K562 (cell line): ENCODE measurements around the gene NTSR1. TPM values are rescaled to one million over a fixed set of nuclear protein-coding genes. Genes with fewer than 3 reads are reported as not detected.

Experiments
- ATAC-seq: fragments of 200-7000 bp; cut with Tn5 transposase; 3 replicates; pipeline ENCODE4 v1.9.1; 2020; ENCODE audit warnings: moderate library complexity
- BruUV-seq: library from RNA; stranded (reverse); fragments of 400-500 nt; replicated peaks from 2 replicates; lab custom pipeline; 2021; lab: Mats Ljungman, UMichigan
- CTCF ChIA-PET: fragments of 300-600 bp; formaldehyde crosslinking; extraction: SDS; loops from one replicate; lab custom pipeline; 2021; ENCODE audit warnings: low intra/inter-chr PET ratio; lab: Yijun Ruan, JAX
- POLR2A ChIA-PET: fragments of 300-600, 350-650 bp; sonication (Branson Sonifier 250); formaldehyde crosslinking; extraction: SDS; loops from one replicate; lab custom pipeline; 2021; ENCODE audit warnings: antibody characterized with exemption, inconsistent platforms; lab: Yijun Ruan, JAX
- DNase-seq, 4 experiments: peaks; one replicate each; pipeline versions ENCODE4 v3.0.0 to v3.0.0-alpha.2; 2011 to 2018; ENCODE audit warnings: low spot score in 3 of 4, mixed read lengths in 3 of 4; ENCODE audit errors: extremely low read depth in 1 of 4
- FAIRE-seq: peaks from 2 replicates; lab custom pipeline; 2011; peaks lifted over from hg19 to GRCh38; lab: Jason Lieb, UNC
- H2AFZ ChIP-seq: 2 replicates; pipeline ENCODE4 v1.6.0; 2011; ENCODE audit warnings: low read depth, low read length, control low read depth, inconsistent platforms
- H3K27ac ChIP-seq: fragments of 200-600 bp; 3 replicates; pipeline ENCODE4 v1.8.0; 2011; ENCODE audit warnings: low read depth, mild to moderate bottlenecking, control low read depth, inconsistent platforms, low read length, moderate library complexity, mixed read lengths; ENCODE audit errors: extremely low read depth
- H3K27me3 ChIP-seq, 2 experiments: fragments of 300-600 bp in 1 of 2; 2 replicates in 1 of 2; 3 replicates in 1 of 2; pipeline versions ENCODE4 v1.6.0 to v1.8.0; 2011; ENCODE audit warnings: inconsistent platforms in 2 of 2, low read length in 2 of 2, mild to moderate bottlenecking in 1 of 2, mixed read lengths in 1 of 2, moderate library complexity in 1 of 2; ENCODE audit not compliant: control insufficient read depth in 2 of 2, insufficient read depth in 2 of 2
- H3K36me3 ChIP-seq: fragments of 300-600 bp; 3 replicates; pipeline ENCODE4 v1.8.0; 2011; ENCODE audit warnings: mild to moderate bottlenecking, low read length, inconsistent platforms; ENCODE audit not compliant: control insufficient read depth, insufficient read depth
- H3K4me1 ChIP-seq, 2 experiments: fragments of 200-600 bp in 1 of 2; replicated peaks in 1 of 2; 2 replicates in 1 of 2; 3 replicates in 1 of 2; pipeline versions ENCODE4 v1.5.1 to v1.8.0; 2011; ENCODE audit warnings: inconsistent platforms in 2 of 2, low read length in 2 of 2, mild to moderate bottlenecking in 1 of 2, mixed read lengths in 1 of 2, moderate library complexity in 1 of 2; ENCODE audit not compliant: control insufficient read depth in 2 of 2, insufficient read depth in 2 of 2
- H3K4me2 ChIP-seq: 2 replicates; pipeline ENCODE4 v1.6.1; 2011; ENCODE audit warnings: low read length, control low read depth, inconsistent platforms, mixed read lengths; ENCODE audit not compliant: insufficient read depth
- H3K4me3 ChIP-seq: fragments of 200-600 bp; sonication (generic), shearing (Covaris generic); 2 replicates; pipeline ENCODE4 v1.5.1; 2016; ENCODE audit warnings: control low read depth, inconsistent platforms
- H3K79me2 ChIP-seq: fragments of 200-600 bp; 3 replicates; pipeline ENCODE4 v1.8.0; 2011; ENCODE audit warnings: low read length, inconsistent platforms; ENCODE audit not compliant: control insufficient read depth, insufficient read depth
- H3K9ac ChIP-seq, 2 experiments: 2 replicates each; pipeline versions ENCODE4 v1.6.0 to v1.6.1; 2011; ENCODE audit warnings: low read depth in 2 of 2, low read length in 2 of 2, control low read depth in 1 of 2, inconsistent platforms in 1 of 2, mild to moderate bottlenecking in 1 of 2, mixed read lengths in 1 of 2; ENCODE audit not compliant: insufficient read depth in 1 of 2
- H3K9me1 ChIP-seq: one replicate; pipeline ENCODE4 v1.6.0; 2011; ENCODE audit warnings: inconsistent platforms, mild to moderate bottlenecking, low read length, moderate library complexity; ENCODE audit not compliant: control insufficient read depth, insufficient read depth
- H3K9me3 ChIP-seq: replicated peaks from 2 replicates; pipeline ENCODE4 v1.5.1; 2011; ENCODE audit warnings: low read depth, low read length, inconsistent platforms; ENCODE audit not compliant: control insufficient read depth, insufficient read depth
- H4K20me1 ChIP-seq: replicated peaks from 2 replicates; pipeline ENCODE4 v1.6.1; 2011; ENCODE audit warnings: low read length, inconsistent platforms, mixed read lengths; ENCODE audit not compliant: control insufficient read depth, insufficient read depth
- EP300 ChIP-seq: IDR thresholded peaks from 2 replicates; pipeline ENCODE4 v1.6.1; 2012; ENCODE audit warnings: low read length, improper control_type of control experiment
- GATA2 ChIP-seq: sonication (generic); formaldehyde crosslinking; IDR thresholded peaks from 2 replicates; pipeline ENCODE4 v1.4.0; 2020; ENCODE audit warnings: mild to moderate bottlenecking, missing genetic modification reagents
- GATAD2B ChIP-seq: fragments of 450-650 bp; IDR thresholded peaks from 2 replicates; pipeline ENCODE4 v1.6.1; 2017; ENCODE audit warnings: mild to moderate bottlenecking, borderline replicate concordance
- HMG20A ChIP-seq: fragments of 450-650 bp; formaldehyde crosslinking; conservative IDR thresholded peaks from 2 replicates; pipeline ENCODE4 v1.4.0; 2020; ENCODE audit warnings: mild to moderate bottlenecking, mixed read lengths
- NR3C1 ChIP-seq: sonication (generic); formaldehyde crosslinking; IDR thresholded peaks from 2 replicates; pipeline ENCODE4 v1.8.1; 2022; ENCODE audit warnings: missing genetic modification reagents
- TBL1XR1 ChIP-seq, 2 experiments: IDR thresholded peaks; 2 replicates each; pipeline ENCODE4 v1.6.1; 2012; ENCODE audit warnings: improper control_type of control experiment in 2 of 2, low read length in 2 of 2, mild to moderate bottlenecking in 1 of 2
- ZNF253 ChIP-seq: fragments of 250-450 bp; sonication (Bioruptor Pico); conservative IDR thresholded peaks from 2 replicates; pipeline ENCODE4 v1.6.1; 2021; ENCODE audit warnings: mild to moderate bottlenecking
- ZNF444 ChIP-seq: fragments of 250-450 bp; sonication (Bioruptor Pico); IDR thresholded peaks from 2 replicates; pipeline ENCODE4 v1.4.0; 2020; ENCODE audit warnings: mild to moderate bottlenecking, moderate library complexity
- ZNF695 ChIP-seq: fragments of 450-650 bp; formaldehyde crosslinking; IDR thresholded peaks from 2 replicates; pipeline ENCODE4 v1.4.0; 2020; ENCODE audit warnings: mild to moderate bottlenecking, moderate library complexity
- whole genome bisulfite sequencing: fragments of 100-300 bp; shearing (Covaris generic); methylation state at CpG from one replicate; pipeline ENCODE4 v1.1.6; 2016; ENCODE audit warnings: low coverage, mixed read lengths; ENCODE audit not compliant: insufficient coverage; ENCODE audit errors: missing lambda C conversion rate; 5-methylcytosine and 5-hydroxymethylcytosine counted together
- in situ Hi-C: fragments of 300-500 bp; cut with MboI; formaldehyde crosslinking; loops from 4 replicates; pipeline ENCODE4 v1.15.0; 2018; ENCODE audit warnings: inconsistent platforms, mixed read lengths
- intact Hi-C: fragments of 100-400 bp; cut with micrococcal nuclease; formaldehyde crosslinking; loops from 2 replicates; pipeline ENCODE4 v1.14.2; 2022
- polyA plus RNA-seq, 8 experiments: library from polyadenylated mRNA; depleted of rRNA in 4 of 8; stranded (reverse) in 5 of 8; unstranded in 3 of 8; fragments of >200 nt; fragmentation: Nextera tagmentation in 2 of 8; fragmentation: Illumina TruSeq in 1 of 8; extraction: Ambion mirVana in 2 of 8; extraction: Trizol in 1 of 8; gene quantifications; 2 replicates each; pipeline versions ENCODE4 v1.2.1 to v1.2.3, GENCODE V29; 2011 to 2014; ENCODE audit warnings: inconsistent platforms in 1 of 8, missing spikeins in 1 of 8
- total RNA-seq, 7 experiments: library from RNA; depleted of rRNA in 6 of 7; stranded (reverse); fragments of >200 nt in 6 of 7; fragmentation: Illumina TruSeq in 2 of 7; extraction: Trizol in 2 of 7; gene quantifications; 2 replicates each; pipeline versions ENCODE4 v1.2.1 to v1.2.3, GENCODE V29; 2011 to 2021; ENCODE audit warnings: low replicate concordance in 1 of 7
- TF ChIP-seq, protein P1 (sequence below): fragments of 250-450 bp; sonication (Bioruptor Pico); IDR thresholded peaks from 2 replicates; pipeline ENCODE4 v1.4.0; 2020

The NTSR1 gene
- total and polyA plus RNA-seq, 9 of the 15 experiments (the other 6 are each of a cell fraction or from before 2014, with no cell fraction given) = 0.04 to 0.40 (median 0.13) TPM; not detected in 3

DNA sequence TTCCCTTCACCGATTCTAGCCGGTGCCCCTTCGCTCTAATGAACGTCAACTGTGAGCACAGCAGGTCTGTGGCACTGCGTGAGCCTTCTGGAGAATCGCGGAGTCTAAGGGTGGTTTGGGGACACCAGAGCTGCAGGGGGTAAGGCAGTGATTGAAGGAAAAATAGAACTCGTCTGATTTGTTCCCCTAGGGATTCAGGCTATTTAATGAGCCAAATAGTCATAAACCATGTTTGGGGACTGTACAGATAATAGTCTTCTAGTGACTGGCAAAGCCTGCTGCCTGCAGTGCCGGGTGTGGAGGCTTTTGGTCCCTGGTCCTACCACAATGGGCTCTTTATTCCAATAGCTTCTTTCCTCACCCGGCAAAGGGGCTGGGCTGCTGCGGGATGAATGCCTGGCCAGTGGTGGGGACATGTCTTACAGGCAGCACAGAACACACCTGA lies 11.1 kb upstream of the NTSR1 start:
- Histone ChIP-seq H3K27ac (no peak overlapping the region), H2AFZ (no peak overlapping the region), H3K36me3 (no peaks in the 10 kb centered on the region), H3K9me1 (peaks cover 2% of the 10 kb centered on the region), H3K4me3 (no peak overlapping the region), H3K9ac (no peak overlapping the region), H3K27me3 (peaks cover 50 to 95% of the 10 kb centered on the region in 2 experiments), H3K4me2 (no peak overlapping the region), H4K20me1 (0 out of 2 replicates have a peak, but pooled peaks cover 11% of the 10 kb centered on the region), H3K4me1 (peaks cover 0 to 17% of the 10 kb centered on the region in 2 experiments; a peak in 1 of 5 replicates), H3K9me3 (no peaks in the 10 kb centered on the region), H3K79me2 (no peaks in the 10 kb centered on the region)
- intact Hi-C loops (no loop called here), in situ Hi-C loops (no loop called here)
- CTCF ChIA-PET = no interaction called here
- ATAC-seq = no peak
- no peak for TF ChIP-seq ZNF253 (CRISPR knock-in tag)
- no peak for TF ChIP-seq ZNF695 (CRISPR knock-in tag)
- TF ChIP-seq GATA2 (CRISPR knock-in tag) = no peak
- TF ChIP-seq TBL1XR1 (IDR thresholded peaks at IDR 0.05; ENCODE audit: low read length in 2 of 2) = no peak
- TF ChIP-seq EP300 = no peak
- no peak for TF ChIP-seq NR3C1 (CRISPR knock-in tag)
- BruUV-seq = no TSS peak
- DNase-seq = no peak
- WGBS = 12% methylated on average over 11 of the region's 11 CpGs
- POLR2A ChIA-PET = interaction anchor here (0.8 kb wide), 1 partner anchor 15 kb away, joined by 6 read pairs; no protein-coding TSS in a partner anchor
- no peak for FAIRE-seq

DNA sequence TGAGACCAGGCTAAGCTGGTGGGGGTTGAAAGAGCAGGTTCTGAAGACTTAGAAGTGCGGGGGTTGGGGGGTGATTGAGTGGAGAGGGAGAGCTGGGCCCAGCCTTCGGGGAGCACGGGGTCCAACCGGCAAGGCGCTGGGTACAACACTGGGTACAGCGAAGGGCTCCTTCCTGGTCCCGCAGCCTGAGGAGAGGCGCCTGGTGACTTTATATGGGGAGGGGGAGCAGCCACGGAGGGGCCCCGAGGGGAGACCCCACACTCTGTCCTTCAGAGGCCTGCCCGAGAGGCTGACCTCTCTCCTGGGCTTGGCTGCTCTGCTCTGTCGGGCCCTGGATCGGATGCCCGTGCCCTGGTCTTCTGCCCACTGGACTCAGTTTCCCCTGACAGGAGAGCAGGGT lies 10.4 kb upstream of the NTSR1 start:
- FAIRE-seq = no peak
- CTCF ChIA-PET = no interaction called here
- intact Hi-C loops = no loop called here

More for the DNA sequence above, 10.4 kb upstream of the NTSR1 start:
- H3K9me3 ChIP-seq = no peaks in the 10 kb centered on the region
- POLR2A ChIA-PET = interaction anchor here (0.6 to 0.8 kb wide), 3 partner anchors 9 to 51 kb away, joined by 3 to 6 read pairs (median 3); no protein-coding TSS in a partner anchor
- H3K9me1 ChIP-seq = peaks cover 2% of the 10 kb centered on the region
- H3K27me3 ChIP-seq = peaks cover 49 to 95% of the 10 kb centered on the region in 2 experiments
- no peak overlapping the region for H3K4me2 ChIP-seq
- H3K27ac ChIP-seq = no peak overlapping the region
- peaks cover 19% of the 10 kb centered on the region; the same call in 1 of the 2 replicates for H4K20me1 ChIP-seq
- no peaks in the 10 kb centered on the region for H3K36me3 ChIP-seq
- H3K9ac ChIP-seq = no peak overlapping the region
- WGBS = 8% methylated on average over 11 of the region's 14 CpGs
- H3K4me1 ChIP-seq = peaks cover 0 to 17% of the 10 kb centered on the region in 2 experiments; a peak in 1 of 5 replicates
- in situ Hi-C loops = no loop called here
- BruUV-seq = no TSS peak
- TF ChIP-seq ZNF444 (CRISPR knock-in tag) (no peak), GATAD2B (no peak), HMG20A (no peak)
- TF ChIP-seq, protein P1, sequence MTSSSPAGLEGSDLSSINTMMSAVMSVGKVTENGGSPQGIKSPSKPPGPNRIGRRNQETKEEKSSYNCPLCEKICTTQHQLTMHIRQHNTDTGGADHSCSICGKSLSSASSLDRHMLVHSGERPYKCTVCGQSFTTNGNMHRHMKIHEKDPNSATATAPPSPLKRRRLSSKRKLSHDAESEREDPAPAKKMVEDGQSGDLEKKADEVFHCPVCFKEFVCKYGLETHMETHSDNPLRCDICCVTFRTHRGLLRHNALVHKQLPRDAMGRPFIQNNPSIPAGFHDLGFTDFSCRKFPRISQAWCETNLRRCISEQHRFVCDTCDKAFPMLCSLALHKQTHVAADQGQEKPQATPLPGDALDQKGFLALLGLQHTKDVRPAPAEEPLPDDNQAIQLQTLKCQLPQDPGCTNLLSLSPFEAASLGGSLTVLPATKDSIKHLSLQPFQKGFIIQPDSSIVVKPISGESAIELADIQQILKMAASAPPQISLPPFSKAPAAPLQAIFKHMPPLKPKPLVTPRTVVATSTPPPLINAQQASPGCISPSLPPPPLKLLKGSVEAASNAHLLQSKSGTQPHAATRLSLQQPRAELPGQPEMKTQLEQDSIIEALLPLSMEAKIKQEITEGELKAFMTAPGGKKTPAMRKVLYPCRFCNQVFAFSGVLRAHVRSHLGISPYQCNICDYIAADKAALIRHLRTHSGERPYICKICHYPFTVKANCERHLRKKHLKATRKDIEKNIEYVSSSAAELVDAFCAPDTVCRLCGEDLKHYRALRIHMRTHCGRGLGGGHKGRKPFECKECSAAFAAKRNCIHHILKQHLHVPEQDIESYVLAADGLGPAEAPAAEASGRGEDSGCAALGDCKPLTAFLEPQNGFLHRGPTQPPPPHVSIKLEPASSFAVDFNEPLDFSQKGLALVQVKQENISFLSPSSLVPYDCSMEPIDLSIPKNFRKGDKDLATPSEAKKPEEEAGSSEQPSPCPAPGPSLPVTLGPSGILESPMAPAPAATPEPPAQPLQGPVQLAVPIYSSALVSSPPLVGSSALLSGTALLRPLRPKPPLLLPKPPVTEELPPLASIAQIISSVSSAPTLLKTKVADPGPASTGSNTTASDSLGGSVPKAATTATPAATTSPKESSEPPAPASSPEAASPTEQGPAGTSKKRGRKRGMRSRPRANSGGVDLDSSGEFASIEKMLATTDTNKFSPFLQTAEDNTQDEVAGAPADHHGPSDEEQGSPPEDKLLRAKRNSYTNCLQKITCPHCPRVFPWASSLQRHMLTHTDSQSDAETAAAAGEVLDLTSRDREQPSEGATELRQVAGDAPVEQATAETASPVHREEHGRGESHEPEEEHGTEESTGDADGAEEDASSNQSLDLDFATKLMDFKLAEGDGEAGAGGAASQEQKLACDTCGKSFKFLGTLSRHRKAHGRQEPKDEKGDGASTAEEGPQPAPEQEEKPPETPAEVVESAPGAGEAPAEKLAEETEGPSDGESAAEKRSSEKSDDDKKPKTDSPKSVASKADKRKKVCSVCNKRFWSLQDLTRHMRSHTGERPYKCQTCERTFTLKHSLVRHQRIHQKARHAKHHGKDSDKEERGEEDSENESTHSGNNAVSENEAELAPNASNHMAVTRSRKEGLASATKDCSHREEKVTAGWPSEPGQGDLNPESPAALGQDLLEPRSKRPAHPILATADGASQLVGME (CRISPR knock-in tag) = no peak
- H3K79me2 ChIP-seq = no peaks in the 10 kb centered on the region
- no peak overlapping the region for H2AFZ ChIP-seq
- no peak overlapping the region for H3K4me3 ChIP-seq
- DNase-seq = no peak
- ATAC-seq = no peak
